Activated CD4-positive, alpha-beta T cell treated with anti-CD3 and anti-CD28 coated beads, Interleukin-2, amount 50 U/mL, for 48 hours (primary cell): Measurements from ENCODE around the gene GABARAP.
A peak's percentile ranks its signal among the peaks of the same experiment; 100 is the strongest.

ENCODE experiments used
- DNase-seq, 2 experiments: peaks; one replicate each; pipeline ENCODE4 v3.0.0-alpha.2; 2020

The GABARAP gene

GRCh38 chr17:7239091-7240027, 2.9 kb downstream of the GABARAP start, which contains the start of gene PHF23:
Gene PHF23, minus strand, starts transcription at chr17:7239457. Its CDS starts 178 bp downstream, at chr17:7239279.
- DNase-seq = peak; percentile 98

GRCh38 chr17:7238420-7239090, 3.7 kb downstream of the GABARAP start:
- DNase-seq = no peak

- peak; percentile 90 to 91 for DNase-seq
Measured at GRCh38 chr17:7237761-7238419, 4.4 kb downstream of the GABARAP start.

GRCh38 chr17:7237266-7237760, 4.9 kb downstream of the GABARAP start:
- no peak for DNase-seq

GRCh38 chr17:7236808-7237207, 5.4 kb downstream of the GABARAP start:
- DNase-seq = no peak

- no peak for DNase-seq
Measured at GRCh38 chr17:7235693-7236665, 6.3 kb downstream of the GABARAP start.

GRCh38 chr17:7234083-7234951, 7.9 kb downstream of the GABARAP start, which contains the start of gene DVL2:
Gene DVL2, minus strand, starts transcription at chr17:7234517. Its CDS starts 255 bp downstream, at chr17:7234262.
- DNase-seq = peak; percentile 95

- no peak for DNase-seq
Measured at GRCh38 chr17:7233701-7234082, 8.6 kb downstream of the GABARAP start.

GRCh38 chr17:7232114-7232513, 10.1 kb downstream of the GABARAP start:
- no peak for DNase-seq

GRCh38 chr17:7229504-7229903, 12.7 kb downstream of the GABARAP start:
- DNase-seq = no peak

- DNase-seq = no peak
Measured at GRCh38 chr17:7228920-7229319, 13.3 kb downstream of the GABARAP start.

- no peak for DNase-seq
Measured at GRCh38 chr17:7226721-7227710, 15.2 kb downstream of the GABARAP start.

GRCh38 chr17:7225711-7226331, 16.4 kb downstream of the GABARAP start:
- DNase-seq = no peak

GRCh38 chr17:7224661-7225111, 17.6 kb downstream of the GABARAP start:
- no peak for DNase-seq

- no peak for DNase-seq
Measured at GRCh38 chr17:7224110-7224509, 18.1 kb downstream of the GABARAP start.

- no peak for DNase-seq
Measured at GRCh38 chr17:7223375-7223774, 18.9 kb downstream of the GABARAP start.

- DNase-seq = no peak
Measured at GRCh38 chr17:7222972-7223292, 19.3 kb downstream of the GABARAP start.

GRCh38 chr17:7222093-7222971, 19.9 kb downstream of the GABARAP start:
- no peak for DNase-seq
